Measurements from ENCODE around the gene SVIP.

DNA sequence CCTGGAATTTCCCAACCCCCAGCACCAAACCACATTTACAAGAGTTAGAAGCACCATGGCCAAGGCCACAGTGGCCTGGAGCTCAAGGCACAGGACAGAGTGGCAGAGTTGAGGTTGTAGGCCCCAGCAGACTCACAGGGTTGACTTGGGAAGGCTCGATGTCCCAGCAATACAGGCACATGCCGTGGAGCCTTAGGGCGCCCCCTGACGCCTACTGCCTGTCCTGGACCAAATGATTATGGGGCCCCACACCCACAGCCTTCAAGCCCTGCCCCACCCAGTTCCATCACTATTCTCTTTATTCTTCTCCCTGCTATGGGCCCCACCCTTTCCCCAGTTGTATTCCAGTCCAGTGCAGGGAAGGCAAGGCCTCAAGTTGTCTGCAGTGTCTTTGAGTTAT lies 30.6 kb upstream of the SVIP start, which contains the start of gene CCDC179:
- TF ChIP-seq FOXM1 (IDR thresholded peaks at IDR 0.05; ENCODE audit: low read depth) (no peak), CTCF (IDR thresholded peaks at IDR 0.05) (no peak), MAX (IDR thresholded peaks at IDR 0.05; ENCODE audit: low read depth) (no peak), RXRA (IDR thresholded peaks at IDR 0.05; ENCODE audit: borderline replicate concordance, low read depth) (no peak), USF1 (IDR thresholded peaks at IDR 0.05; ENCODE audit: borderline replicate concordance, low read depth) (no peak), RAD21 (IDR thresholded peaks at IDR 0.05; ENCODE audit: low read length) (no peak), MXI1 (IDR thresholded peaks at IDR 0.05; ENCODE audit: low read depth, low read length) (no peak), TEAD4 (IDR thresholded peaks at IDR 0.05; ENCODE audit: borderline replicate concordance, insufficient read depth) (no peak), YY1 (IDR thresholded peaks at IDR 0.05; ENCODE audit: low read depth) (no peak)
- TF ChIP-seq, protein P1, sequence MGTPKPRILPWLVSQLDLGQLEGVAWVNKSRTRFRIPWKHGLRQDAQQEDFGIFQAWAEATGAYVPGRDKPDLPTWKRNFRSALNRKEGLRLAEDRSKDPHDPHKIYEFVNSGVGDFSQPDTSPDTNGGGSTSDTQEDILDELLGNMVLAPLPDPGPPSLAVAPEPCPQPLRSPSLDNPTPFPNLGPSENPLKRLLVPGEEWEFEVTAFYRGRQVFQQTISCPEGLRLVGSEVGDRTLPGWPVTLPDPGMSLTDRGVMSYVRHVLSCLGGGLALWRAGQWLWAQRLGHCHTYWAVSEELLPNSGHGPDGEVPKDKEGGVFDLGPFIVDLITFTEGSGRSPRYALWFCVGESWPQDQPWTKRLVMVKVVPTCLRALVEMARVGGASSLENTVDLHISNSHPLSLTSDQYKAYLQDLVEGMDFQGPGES (IDR thresholded peaks at IDR 0.05; ENCODE audit: low read depth, low read length) = no peak

Data from SK-N-SH (cell line).